Stimulated activated CD8-positive, alpha-beta memory T cell treated with anti-CD3 and anti-CD28 coated beads, Interleukin-12 subunit alpha, Interleukin-12 subunit beta, amount 100 ng/mL, for 24 hours (primary cell): ENCODE data around the gene L3MBTL3.
"Not testable (repeated sequence)": the region's sequence is repeated elsewhere in the genome, so short reads cannot be mapped to it uniquely, and the experiment has no call there.

ENCODE experiments used
- DNase-seq: peaks from one replicate; pipeline ENCODE4 v3.0.0-alpha.2; 2020; ENCODE audit errors: extremely low read depth

The L3MBTL3 gene

GRCh38 chr6:130138116-130138908, 119.9 kb downstream of the L3MBTL3 start:
- no peak for DNase-seq

GRCh38 chr6:130138909-130139242, 120.5 kb downstream of the L3MBTL3 start:
- DNase-seq: no peak

- DNase-seq: no peak
Measured at GRCh38 chr6:130140084-130140483, 121.7 kb downstream of the L3MBTL3 start.

- DNase-seq: no peak
Measured at GRCh38 chr6:130143709-130144108, 125.3 kb downstream of the L3MBTL3 start.

GRCh38 chr6:130147111-130147510, 128.7 kb downstream of the L3MBTL3 start:
- DNase-seq: no peak

GRCh38 chr6:130148181-130148580, 129.8 kb downstream of the L3MBTL3 start:
- DNase-seq: no peak

GRCh38 chr6:130149016-130149415, 130.6 kb downstream of the L3MBTL3 start:
- not testable (repeated sequence) for DNase-seq

GRCh38 chr6:130150906-130151305, 132.5 kb downstream of the L3MBTL3 start:
- DNase-seq: no peak

GRCh38 chr6:130152908-130153510, 134.6 kb downstream of the L3MBTL3 start:
- DNase-seq: no peak

GRCh38 chr6:130156908-130157307, 138.5 kb downstream of the L3MBTL3 start:
- no peak for DNase-seq

- DNase-seq: no peak
Measured at GRCh38 chr6:130158056-130158455, 139.7 kb downstream of the L3MBTL3 start.

- DNase-seq: no peak
Measured at GRCh38 chr6:130158548-130158947, 140.2 kb downstream of the L3MBTL3 start.

GRCh38 chr6:130159956-130160355, 141.6 kb downstream of the L3MBTL3 start:
- no peak for DNase-seq

GRCh38 chr6:130161683-130162404, 143.5 kb downstream of the L3MBTL3 start:
- no peak for DNase-seq

- DNase-seq: no peak
Measured at GRCh38 chr6:130162421-130162820, 144.0 kb downstream of the L3MBTL3 start.

- DNase-seq: no peak
Measured at GRCh38 chr6:130163266-130163665, 144.9 kb downstream of the L3MBTL3 start.

GRCh38 chr6:130164251-130164650, 145.9 kb downstream of the L3MBTL3 start:
- DNase-seq: no peak

- DNase-seq: no peak
Measured at GRCh38 chr6:130167655-130168054, 149.3 kb downstream of the L3MBTL3 start.

- not testable (repeated sequence) for DNase-seq
Measured at GRCh38 chr6:130170160-130170559, 151.8 kb downstream of the L3MBTL3 start.

- DNase-seq: not testable (repeated sequence)
Measured at GRCh38 chr6:130173377-130174004, 155.1 kb downstream of the L3MBTL3 start.

GRCh38 chr6:130176378-130176777, 158.0 kb downstream of the L3MBTL3 start:
- no peak for DNase-seq

GRCh38 chr6:130178692-130179091, 160.3 kb downstream of the L3MBTL3 start:
- DNase-seq: no peak
